Muscle layer of duodenum (tissue), 2 donors: Measurements from ENCODE around the gene RBM19.

Source experiments
- H3K27ac ChIP-seq: one replicate; pipeline ENCODE4 v1.7.0; 2013; ENCODE audit warnings: mild to moderate bottlenecking, low read length
- H3K27me3 ChIP-seq: one replicate; pipeline ENCODE4 v1.7.0; 2013; ENCODE audit warnings: low read depth, mild to moderate bottlenecking, control low read depth, low read length
- H3K36me3 ChIP-seq, 2 donors: one replicate each; pipeline ENCODE4 v1.7.0; 2013; ENCODE audit warnings: low read length in 2 of 2, control low read depth in 1 of 2, mild to moderate bottlenecking in 1 of 2; ENCODE audit not compliant: insufficient read depth in 2 of 2, control insufficient read depth in 1 of 2
- H3K4me1 ChIP-seq, 2 donors: one replicate each; pipeline ENCODE4 v1.7.0; 2013; ENCODE audit warnings: low read length in 2 of 2, mild to moderate bottlenecking in 2 of 2, control low read depth in 1 of 2, moderate library complexity in 1 of 2; ENCODE audit not compliant: insufficient read depth in 2 of 2, control insufficient read depth in 1 of 2
- H3K4me3 ChIP-seq, 2 donors: one replicate each; pipeline ENCODE4 v1.7.0; 2013; ENCODE audit warnings: low read length in 2 of 2, low read depth in 1 of 2, mild to moderate bottlenecking in 1 of 2
- H3K9me3 ChIP-seq, 2 donors: one replicate each; pipeline ENCODE4 v1.7.0; 2013; ENCODE audit warnings: low read length in 2 of 2, control low read depth in 1 of 2, mild to moderate bottlenecking in 1 of 2; ENCODE audit not compliant: control insufficient read depth in 1 of 2
- donor health status: healthy.

The RBM19 gene

DNA sequence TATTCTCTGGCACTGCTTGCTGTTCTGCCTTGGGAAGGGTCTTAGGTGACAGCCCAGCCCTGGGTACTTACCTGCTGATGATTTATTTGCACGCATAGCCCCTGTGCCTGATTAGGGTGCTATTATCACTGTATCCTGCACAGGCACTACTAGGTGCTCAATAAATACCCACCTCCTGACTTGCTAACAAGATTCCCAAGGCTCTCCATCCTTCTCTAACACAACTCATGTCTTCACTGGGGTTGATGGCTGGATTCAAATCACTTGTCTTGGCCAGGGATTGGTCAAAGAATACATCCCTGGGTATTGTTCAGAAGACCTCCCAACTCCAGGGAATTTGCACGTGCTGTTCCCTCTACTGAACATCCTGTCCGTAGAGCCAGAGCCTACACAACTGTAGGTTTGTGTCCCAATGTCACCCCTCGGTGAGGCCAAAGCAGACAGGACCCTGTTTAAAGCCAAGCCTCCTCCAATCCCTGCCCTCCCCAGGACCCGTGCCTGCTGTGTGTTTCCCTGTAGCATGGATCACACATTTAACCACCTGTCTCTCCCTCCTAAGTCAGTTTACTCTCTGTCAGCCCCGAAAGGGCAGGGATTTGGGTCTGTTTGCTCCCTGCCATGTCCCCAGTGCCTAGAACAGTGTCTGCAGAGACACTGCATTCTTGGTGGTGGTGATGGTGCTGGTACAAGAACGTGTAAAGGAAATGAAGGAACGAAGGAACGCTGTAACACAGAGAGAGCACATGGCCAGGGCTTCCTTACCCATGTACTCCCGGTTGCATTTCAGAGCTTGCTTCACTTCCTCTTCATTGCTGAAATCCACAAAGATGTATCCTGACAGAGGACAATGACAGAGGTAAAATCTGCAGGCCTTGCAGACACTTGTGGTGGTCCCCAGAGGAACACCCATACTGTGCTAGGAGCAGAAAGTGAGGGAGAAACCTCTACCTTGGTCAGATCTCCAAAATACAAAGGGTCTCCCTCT, 16.5 kb downstream of the RBM19 start:
- H3K27ac ChIP-seq, result no peak overlapping the region
- H3K9me3 ChIP-seq, result no peaks in the 10 kb centered on the region
- H3K27me3 ChIP-seq, result no peaks in the 10 kb centered on the region
- H3K36me3 ChIP-seq, result peaks cover 76 to 98% of the 10 kb centered on the region in 2 donors
- no peaks in the 10 kb centered on the region for H3K4me1 ChIP-seq
- H3K4me3 ChIP-seq, result no peak overlapping the region

DNA sequence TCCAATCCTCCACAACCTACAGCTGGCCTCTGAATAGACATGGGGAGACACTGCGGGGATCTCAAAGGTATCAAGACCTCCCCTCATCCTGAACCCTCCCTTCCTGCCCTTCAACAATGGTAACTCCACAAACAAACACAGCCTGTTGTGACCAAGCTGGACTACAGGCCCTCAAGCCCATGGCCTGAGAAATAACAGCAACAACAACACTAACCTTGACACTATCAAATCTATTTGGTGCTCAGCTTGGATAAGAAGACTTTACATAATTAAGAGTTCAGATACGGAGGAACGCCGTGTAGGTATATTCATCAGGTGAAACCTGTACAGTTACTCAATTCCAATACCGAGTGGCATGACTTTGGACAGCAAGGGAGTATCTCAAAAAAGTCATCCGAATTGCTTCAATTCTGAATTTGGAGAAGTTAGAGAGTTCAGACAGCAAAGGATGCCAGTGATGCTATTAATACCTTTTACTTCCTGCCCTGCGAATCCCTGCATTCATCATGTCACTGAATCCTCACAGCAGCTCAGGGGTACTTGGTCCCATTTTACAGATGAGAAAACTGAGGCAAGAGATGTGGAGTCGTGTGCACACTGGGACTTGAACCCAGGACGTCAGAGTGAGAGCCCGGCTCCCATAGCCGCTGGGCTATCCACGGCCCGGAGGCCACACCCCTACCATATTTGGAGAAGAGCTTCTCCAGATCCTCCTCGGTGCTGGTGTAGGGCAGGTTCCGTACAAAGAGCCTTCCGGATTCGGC, 17.8 kb downstream of the RBM19 start:
- no peak overlapping the region for H3K4me3 ChIP-seq
- no peak overlapping the region for H3K27ac ChIP-seq
- no peaks in the 10 kb centered on the region for H3K27me3 ChIP-seq
- peaks cover 65 to 96% of the 10 kb centered on the region in 2 donors for H3K36me3 ChIP-seq
- no peaks in the 10 kb centered on the region for H3K9me3 ChIP-seq
- H3K4me1 ChIP-seq, result no peaks in the 10 kb centered on the region

DNA sequence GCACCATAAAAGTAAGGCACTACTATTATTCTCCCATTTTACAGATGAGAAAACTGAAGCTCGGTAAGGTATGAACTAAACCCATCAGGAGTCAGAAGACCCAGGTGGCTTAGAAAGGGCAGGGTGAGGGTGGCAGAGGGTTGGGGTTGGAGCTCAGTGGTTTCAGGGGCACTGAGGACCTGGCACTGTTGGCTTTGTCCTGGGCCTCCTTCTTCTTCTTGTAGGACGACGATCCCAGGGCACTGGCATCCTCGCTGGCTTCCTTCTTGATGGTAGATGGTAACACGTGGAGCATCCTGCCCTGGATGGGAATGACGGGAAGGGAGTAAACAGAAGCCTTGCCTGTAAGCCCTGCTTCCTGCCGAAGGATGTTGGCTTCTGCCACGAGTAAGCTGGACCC, 19.9 kb downstream of the RBM19 start:
- H3K4me1 ChIP-seq, result no peaks in the 10 kb centered on the region
- H3K36me3 ChIP-seq, result peaks cover 60 to 97% of the 10 kb centered on the region in 2 donors
- H3K4me3 ChIP-seq, result no peak overlapping the region
- no peak overlapping the region for H3K27ac ChIP-seq
- no peaks in the 10 kb centered on the region for H3K27me3 ChIP-seq
- no peaks in the 10 kb centered on the region for H3K9me3 ChIP-seq

DNA sequence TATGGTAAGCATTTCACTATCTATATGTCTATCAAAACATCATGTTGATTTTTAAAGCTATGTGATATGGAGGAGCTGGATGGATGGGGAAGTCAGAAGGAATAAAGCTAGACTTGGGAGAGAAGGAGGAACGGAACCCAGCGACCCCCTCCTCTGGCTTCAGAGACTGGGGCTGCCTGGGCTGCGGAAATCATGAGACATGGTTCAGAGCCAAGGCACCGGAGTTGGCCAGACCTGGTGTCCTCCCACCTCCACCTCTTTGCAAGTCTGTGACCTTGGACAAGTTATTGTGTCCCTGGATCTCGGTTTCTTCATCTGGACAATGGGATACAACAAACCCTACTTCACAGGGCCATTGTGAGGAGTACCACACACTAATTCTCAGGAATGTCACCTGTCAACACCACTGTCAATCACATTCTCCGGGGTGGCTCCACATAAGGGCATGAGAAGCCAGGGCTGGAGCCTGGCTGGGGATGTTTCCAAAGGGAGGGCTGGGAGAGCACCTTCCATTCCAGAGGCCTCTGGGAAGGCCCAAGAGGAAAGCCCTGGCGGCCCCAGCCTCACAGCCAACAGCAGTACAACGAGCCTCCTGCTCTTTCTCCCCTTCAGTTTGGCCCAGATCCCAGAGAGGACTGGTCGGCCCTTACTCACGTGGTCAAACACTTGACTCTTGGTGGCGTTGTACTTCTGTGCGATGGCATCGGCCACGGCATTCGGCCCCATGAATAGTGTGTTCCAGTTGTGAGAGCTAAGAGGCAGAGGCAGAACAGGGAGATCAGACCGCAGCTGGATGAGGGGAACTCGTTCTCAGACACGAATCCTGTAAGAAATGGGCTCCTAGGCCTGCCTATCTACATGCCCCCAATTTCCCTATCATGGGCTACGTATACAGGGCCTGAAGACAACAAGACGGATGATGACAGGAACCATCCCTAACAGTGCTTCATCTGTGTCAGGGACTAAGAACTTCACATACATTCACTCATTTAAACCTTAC, 20.7 kb downstream of the RBM19 start:
- Histone ChIP-seq H3K27ac (no peak overlapping the region), H3K36me3 (peaks cover 60 to 97% of the 10 kb centered on the region in 2 donors), H3K4me3 (no peak overlapping the region), H3K4me1 (no peaks in the 10 kb centered on the region), H3K27me3 (no peaks in the 10 kb centered on the region), H3K9me3 (no peaks in the 10 kb centered on the region)

DNA sequence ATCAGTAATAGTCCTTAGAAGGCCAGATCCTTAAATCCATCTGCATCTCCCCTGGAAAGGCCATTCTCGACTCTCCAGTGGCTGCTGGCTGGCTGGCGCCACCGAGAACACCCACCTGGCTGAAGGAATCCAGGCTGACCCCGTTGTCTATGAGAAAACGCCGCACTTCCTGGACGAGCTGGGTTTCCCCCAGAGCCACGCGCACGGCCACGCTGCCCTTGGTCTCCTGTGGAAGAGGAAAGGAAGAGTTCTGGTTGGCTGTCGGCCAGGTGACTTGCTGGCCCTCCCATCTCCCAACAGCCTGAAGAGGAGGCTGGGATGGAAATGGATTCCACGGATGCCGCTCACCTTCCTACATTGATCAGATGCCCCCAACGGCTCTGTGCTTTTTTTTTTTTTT, 23.9 kb downstream of the RBM19 start:
- Histone ChIP-seq H3K4me1 (no peaks in the 10 kb centered on the region), H3K36me3 (peaks cover 50 to 96% of the 10 kb centered on the region in 2 donors)

DNA sequence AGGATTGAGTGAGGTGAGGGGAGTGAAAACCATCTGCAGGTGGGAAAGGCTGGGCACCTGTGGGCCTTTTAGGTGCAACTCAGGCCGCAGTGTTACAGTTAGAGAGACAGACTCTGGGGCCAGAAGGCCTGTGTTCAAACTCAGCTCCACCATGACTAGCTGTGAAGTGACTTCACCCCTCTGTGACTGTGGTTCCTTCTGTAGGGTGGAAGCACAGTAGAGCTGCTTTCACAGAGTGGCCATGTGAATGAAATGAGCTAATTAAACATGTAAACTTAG, 25.0 kb downstream of the RBM19 start:
- H3K4me1 ChIP-seq, result no peaks in the 10 kb centered on the region
- peaks cover 50 to 96% of the 10 kb centered on the region in 2 donors for H3K36me3 ChIP-seq
- H3K4me3 ChIP-seq, result no peak overlapping the region
- no peaks in the 10 kb centered on the region for H3K9me3 ChIP-seq
- H3K27me3 ChIP-seq, result no peaks in the 10 kb centered on the region
- H3K27ac ChIP-seq, result no peak overlapping the region

More for the DNA sequence above, 23.9 kb downstream of the RBM19 start:
- Histone ChIP-seq H3K9me3 (no peaks in the 10 kb centered on the region), H3K27ac (no peak overlapping the region), H3K27me3 (no peaks in the 10 kb centered on the region), H3K4me3 (no peak overlapping the region)

DNA sequence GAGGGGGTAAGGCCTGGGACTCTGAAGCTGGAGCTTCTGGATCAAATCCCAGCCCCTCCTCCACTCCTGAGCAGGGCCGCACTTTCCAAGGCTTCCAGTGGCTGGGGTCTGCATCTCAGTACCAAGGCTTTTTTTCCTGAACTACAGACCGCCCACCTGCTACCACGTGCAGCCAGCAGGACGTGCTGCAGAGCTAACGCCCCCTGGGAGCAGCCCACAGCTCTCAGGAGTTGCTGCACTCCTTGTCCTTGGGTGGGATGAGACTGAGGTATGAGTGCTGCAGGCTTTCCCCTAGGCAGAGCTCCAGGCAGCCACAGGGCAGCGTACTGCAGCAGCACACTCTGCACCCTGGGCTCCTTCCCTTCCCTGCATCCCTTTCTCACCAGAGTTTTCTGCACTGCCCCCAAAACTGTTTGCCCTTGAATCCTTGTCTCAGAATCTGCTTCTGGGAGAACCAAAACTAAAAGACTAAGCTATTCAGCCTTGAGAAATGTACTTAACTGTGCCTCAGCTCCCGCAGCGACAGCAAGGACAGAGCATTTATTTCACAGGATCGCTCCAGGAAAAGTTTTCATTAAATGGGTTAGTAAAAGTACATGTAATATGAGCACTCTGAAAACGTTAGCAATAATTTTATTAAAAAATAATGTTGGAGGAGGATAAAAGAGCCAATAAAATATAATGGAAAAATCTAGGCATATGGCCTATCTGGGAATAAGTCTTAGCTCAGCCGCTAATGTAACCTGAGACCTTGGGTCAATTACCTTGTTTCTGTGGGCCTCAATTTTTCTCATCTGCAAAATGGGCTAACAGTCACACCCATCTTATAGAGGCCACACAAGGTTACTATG, 25.5 kb downstream of the RBM19 start:
- H3K27ac ChIP-seq, result no peak overlapping the region
- no peaks in the 10 kb centered on the region for H3K27me3 ChIP-seq
- H3K4me1 ChIP-seq, result no peaks in the 10 kb centered on the region
- H3K9me3 ChIP-seq, result no peaks in the 10 kb centered on the region
- H3K36me3 ChIP-seq, result peaks cover 44 to 92% of the 10 kb centered on the region in 2 donors
- H3K4me3 ChIP-seq, result no peak overlapping the region

DNA sequence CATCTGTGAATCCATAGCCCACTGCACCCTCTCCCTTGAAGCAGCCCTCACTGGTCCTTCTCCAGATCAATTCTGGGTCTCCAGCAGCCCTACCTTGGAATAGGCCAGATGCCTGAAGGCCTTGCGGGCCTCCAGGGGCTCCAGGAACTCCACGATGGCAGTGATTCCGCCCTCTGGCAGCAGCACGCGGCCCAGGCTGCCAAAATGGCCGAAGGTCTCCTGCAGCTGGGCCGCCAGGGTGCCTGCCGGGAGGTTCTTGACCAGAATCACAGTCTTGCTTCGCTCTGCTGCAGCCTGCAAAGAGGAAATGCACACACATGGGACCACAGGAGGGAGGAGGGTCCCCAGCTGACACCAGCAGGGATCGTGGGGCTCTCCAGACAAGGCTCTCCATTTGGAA, 26.3 kb downstream of the RBM19 start:
- Histone ChIP-seq H3K36me3 (peaks cover 37 to 92% of the 10 kb centered on the region in 2 donors), H3K9me3 (no peaks in the 10 kb centered on the region), H3K4me1 (no peaks in the 10 kb centered on the region), H3K27ac (no peak overlapping the region), H3K4me3 (no peak overlapping the region), H3K27me3 (no peaks in the 10 kb centered on the region)

DNA sequence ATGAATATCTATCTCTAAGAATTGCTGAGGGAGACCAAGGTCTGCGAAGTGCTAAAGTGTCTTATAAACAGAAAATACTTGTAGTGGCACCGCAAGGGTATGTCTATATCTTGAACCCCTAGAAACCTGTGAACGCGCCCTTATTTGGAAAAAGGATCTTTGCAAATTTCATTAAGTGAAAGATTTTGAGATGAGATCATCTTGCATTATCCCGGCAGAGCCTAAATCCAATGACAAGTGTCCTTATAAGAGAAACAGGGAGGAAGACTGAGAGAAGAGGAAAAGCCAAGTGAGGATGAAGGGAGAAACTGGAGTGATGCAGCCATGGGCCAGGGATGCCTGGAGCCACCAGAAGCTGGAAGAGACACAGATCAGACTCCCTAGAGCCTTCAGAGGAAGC, 27.7 kb downstream of the RBM19 start:
- H3K9me3 ChIP-seq, result no peaks in the 10 kb centered on the region

DNA sequence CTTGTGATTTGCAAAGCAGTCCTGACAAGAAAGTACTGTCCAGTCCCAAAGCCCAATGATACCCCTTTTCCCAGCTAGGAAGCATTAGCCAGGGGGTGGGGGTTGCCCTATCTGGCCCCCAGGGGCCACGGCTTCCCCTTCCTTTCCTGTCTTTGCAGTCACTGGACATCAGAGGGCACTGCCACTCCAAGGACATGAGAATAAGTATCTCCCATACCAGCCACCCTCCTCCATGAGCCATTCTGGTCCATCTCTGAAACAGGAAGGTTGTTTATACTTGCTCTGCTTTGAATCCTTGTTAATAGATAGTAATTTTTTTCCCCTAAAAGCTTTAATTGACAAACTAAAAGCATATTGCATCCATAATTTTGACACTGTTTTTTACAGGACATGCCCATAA, 29.7 kb downstream of the RBM19 start:
- H3K4me1 ChIP-seq, result peaks cover 0 to 10% of the 10 kb centered on the region in 2 donors
- H3K4me3 ChIP-seq, result no peak overlapping the region
- no peaks in the 10 kb centered on the region for H3K9me3 ChIP-seq
- H3K27me3 ChIP-seq, result no peaks in the 10 kb centered on the region
- H3K27ac ChIP-seq, result no peak overlapping the region
- peaks cover 36 to 91% of the 10 kb centered on the region in 2 donors for H3K36me3 ChIP-seq

More for the DNA sequence above, 27.7 kb downstream of the RBM19 start:
- Histone ChIP-seq H3K36me3 (peaks cover 37 to 95% of the 10 kb centered on the region in 2 donors), H3K4me1 (no peaks in the 10 kb centered on the region), H3K27ac (no peak overlapping the region), H3K4me3 (no peak overlapping the region), H3K27me3 (no peaks in the 10 kb centered on the region)
